ENCODE data around the gene GCNT2. TPM values are rescaled to one million over a fixed set of nuclear protein-coding genes. Genes with fewer than 3 reads are reported as not detected.
"Not testable (repeated sequence)": the region's sequence is repeated elsewhere in the genome, so short reads cannot be mapped to it uniquely, and the experiment has no call there.

The GCNT2 gene
- polyA plus RNA-seq (ENCODE audit: low read depth in 6 of 6): 1 to 10 TPM; 3.7 to 8.9 (median 5.9) TPM

GRCh38 chr6:10521104-10521808, at the start of gene GCNT2:
TSS of gene GCNT2 (plus strand) at chr6:10521351. CDS start at chr6:10528912, 7,561 bp downstream.
- peak within 1 kb of the TSS in 6 of 8 donors; percentile 3 to 82 (median 64) for H3K4me3 Mint-ChIP-seq
- H3K9me3 Mint-ChIP-seq: no peaks in the 10 kb centered on the region
- ATAC-seq (ENCODE audit: low read depth in 2 of 2) (no peak), DNase-seq (no peak)
- H3K4me1 Mint-ChIP-seq: peaks cover 0 to 39% (median 34%) of the 10 kb centered on the region in 3 donors
- no peaks in the 10 kb centered on the region for H3K36me3 Mint-ChIP-seq
- H3K27me3 Mint-ChIP-seq: peaks cover 0 to 5% (median 0%) of the 10 kb centered on the region in 3 donors
- peak within 1 kb of the TSS in 4 of 6 donors; percentile 21 to 90 (median 52) for H3K27ac Mint-ChIP-seq

DNA sequence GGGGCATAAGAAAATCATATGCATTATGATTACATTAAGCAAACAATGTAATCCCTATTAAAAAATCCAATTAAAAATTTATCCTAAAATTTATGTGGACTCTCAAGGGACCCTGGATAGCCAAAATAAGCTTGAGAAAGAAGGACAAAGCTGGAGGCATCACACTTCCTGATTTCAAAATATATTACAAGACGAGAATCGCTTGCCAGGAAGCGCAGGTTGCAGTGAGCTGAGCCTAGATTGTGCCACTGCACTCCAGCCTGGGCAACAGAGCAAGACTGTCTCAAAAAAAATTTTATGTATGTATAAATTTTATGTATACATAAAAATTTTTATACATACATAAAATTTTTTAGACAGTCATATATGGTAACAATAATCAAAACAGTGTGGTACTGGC, 48.5 kb upstream of the GCNT2 start:
- H3K9me3 Mint-ChIP-seq: peaks cover 0 to 11% (median 4%) of the 10 kb centered on the region in 7 donors
- no peaks in the 10 kb centered on the region for H3K4me1 Mint-ChIP-seq
- DNase-seq (no peak), ATAC-seq (ENCODE audit: low read depth in 2 of 2) (no peak)
- H3K36me3 Mint-ChIP-seq: no peaks in the 10 kb centered on the region
- H3K4me3 Mint-ChIP-seq: no peak overlapping the region
- no peak overlapping the region for H3K27ac Mint-ChIP-seq
- peaks cover 22 to 47% (median 45%) of the 10 kb centered on the region in 3 donors for H3K27me3 Mint-ChIP-seq

GRCh38 chr6:10478187-10479040, 42.7 kb upstream of the GCNT2 start:
- Mint-ChIP-seq H3K27ac (peak overlapping the region in 1 of 6 donors; percentile 78), H3K4me1 (no peaks in the 10 kb centered on the region), H3K4me3 (no peak overlapping the region), H3K9me3 (peaks cover 0 to 7% (median 0%) of the 10 kb centered on the region in 7 donors), H3K36me3 (no peaks in the 10 kb centered on the region), H3K27me3 (peaks cover 15 to 44% (median 23%) of the 10 kb centered on the region in 3 donors)
- ATAC-seq (ENCODE audit: low read depth in 2 of 2) (no peak), DNase-seq (peak; percentile 18)

DNA sequence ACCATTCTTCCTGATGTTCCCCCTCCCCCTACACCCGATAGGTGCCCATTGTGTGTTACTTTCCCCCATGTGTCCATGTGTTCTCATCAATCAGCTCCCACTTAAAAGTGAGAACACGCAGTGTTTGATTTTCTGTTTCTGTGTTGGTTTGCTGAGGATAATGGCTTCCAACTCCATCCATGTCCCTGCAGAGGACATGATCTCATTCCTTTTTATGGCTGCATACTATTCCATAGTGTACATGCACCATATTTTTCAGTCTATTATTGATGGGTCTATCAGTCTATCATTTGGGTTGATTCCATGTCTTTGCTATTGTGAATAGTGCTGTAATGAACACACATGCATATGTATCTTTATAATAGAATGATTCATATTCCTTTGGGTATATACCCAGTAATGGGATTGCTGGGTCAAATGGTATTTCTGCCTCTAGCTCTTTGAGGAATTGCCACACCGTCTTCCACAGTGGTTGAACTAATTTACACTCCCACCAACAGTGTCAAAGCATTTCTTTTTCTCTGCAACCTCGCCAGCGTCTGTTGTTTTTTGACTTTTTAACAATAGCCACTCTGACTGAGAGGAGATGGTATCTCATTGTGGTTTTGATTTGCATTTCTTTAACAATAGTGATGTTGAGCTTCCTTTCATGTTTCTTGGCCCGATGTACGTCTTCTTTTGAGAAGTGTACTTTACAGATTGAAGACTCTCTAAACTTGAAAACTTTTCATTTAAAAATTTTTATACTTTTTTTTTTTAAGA, 41.0 kb upstream of the GCNT2 start:
- DNase-seq (no peak), ATAC-seq (ENCODE audit: low read depth in 2 of 2) (no peak)
- Mint-ChIP-seq H3K27ac (no peak overlapping the region), H3K9me3 (peaks cover 0 to 7% (median 0%) of the 10 kb centered on the region in 7 donors), H3K4me1 (no peaks in the 10 kb centered on the region), H3K4me3 (no peak overlapping the region), H3K27me3 (peaks cover 20 to 44% (median 23%) of the 10 kb centered on the region in 3 donors), H3K36me3 (no peaks in the 10 kb centered on the region)

GRCh38 chr6:10481101-10481500, 40.0 kb upstream of the GCNT2 start:
- Mint-ChIP-seq H3K4me1 (no peaks in the 10 kb centered on the region), H3K36me3 (no peaks in the 10 kb centered on the region), H3K27ac (peak overlapping the region in 1 of 6 donors; percentile 45), H3K4me3 (peak overlapping the region in 1 of 8 donors; percentile 1), H3K9me3 (peaks cover 0 to 7% (median 0%) of the 10 kb centered on the region in 7 donors), H3K27me3 (peaks cover 19 to 34% (median 20%) of the 10 kb centered on the region in 3 donors)
- DNase-seq: no peak
- ATAC-seq (ENCODE audit: low read depth in 2 of 2): no peak

- Mint-ChIP-seq H3K4me3 (no peak overlapping the region), H3K9me3 (peaks cover 0 to 8% (median 0%) of the 10 kb centered on the region in 7 donors), H3K36me3 (peaks cover 0 to 6% of the 10 kb centered on the region in 2 donors), H3K4me1 (no peaks in the 10 kb centered on the region), H3K27ac (no peak overlapping the region), H3K27me3 (peaks cover 14 to 37% (median 22%) of the 10 kb centered on the region in 3 donors)
- DNase-seq (no peak), ATAC-seq (ENCODE audit: low read depth in 2 of 2) (no peak)
Measured at GRCh38 chr6:10482636-10483257, 38.4 kb upstream of the GCNT2 start.

GRCh38 chr6:10484912-10485311, 36.2 kb upstream of the GCNT2 start:
- DNase-seq (no peak), ATAC-seq (ENCODE audit: low read depth in 2 of 2) (no peak)
- Mint-ChIP-seq H3K27ac (peak overlapping the region in 1 of 6 donors; percentile 0), H3K36me3 (peaks cover 0 to 6% of the 10 kb centered on the region in 2 donors), H3K9me3 (peaks cover 0 to 14% (median under 1%) of the 10 kb centered on the region in 7 donors), H3K4me1 (no peaks in the 10 kb centered on the region), H3K27me3 (peaks cover 11 to 52% (median 30%) of the 10 kb centered on the region in 3 donors), H3K4me3 (no peak overlapping the region)

DNA sequence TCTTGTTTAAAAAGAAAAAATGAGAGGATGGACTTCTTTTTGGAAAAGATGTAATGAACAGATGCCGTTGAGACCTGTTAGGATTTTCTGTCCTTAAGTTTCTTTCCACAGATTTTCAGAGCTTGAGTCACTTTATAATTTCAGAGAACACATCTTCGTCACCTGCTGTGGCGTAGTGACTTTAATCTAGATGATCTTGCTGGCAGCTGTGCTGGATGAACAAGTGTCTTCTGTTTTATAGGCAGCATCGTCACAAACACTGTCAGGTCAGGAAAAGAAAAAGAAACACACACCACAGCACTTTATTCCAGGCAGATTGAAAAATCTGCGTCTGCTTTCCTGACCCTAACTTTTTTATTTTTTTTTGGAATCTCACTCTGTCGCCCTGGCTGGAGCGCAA, 35.7 kb upstream of the GCNT2 start:
- ATAC-seq (ENCODE audit: low read depth in 2 of 2): no peak
- no peak overlapping the region for H3K27ac Mint-ChIP-seq
- no peak overlapping the region for H3K4me3 Mint-ChIP-seq
- no peak for DNase-seq
- peaks cover 8 to 50% (median 25%) of the 10 kb centered on the region in 3 donors for H3K27me3 Mint-ChIP-seq
- H3K36me3 Mint-ChIP-seq: peaks cover 0 to 6% of the 10 kb centered on the region in 2 donors
- no peaks in the 10 kb centered on the region for H3K4me1 Mint-ChIP-seq
- peaks cover 0 to 14% (median 0%) of the 10 kb centered on the region in 7 donors for H3K9me3 Mint-ChIP-seq

GRCh38 chr6:10486215-10486614, 34.9 kb upstream of the GCNT2 start:
- DNase-seq (no peak), ATAC-seq (ENCODE audit: low read depth in 2 of 2) (no peak)
- H3K36me3 Mint-ChIP-seq: peaks cover 0 to 6% of the 10 kb centered on the region in 2 donors
- H3K4me3 Mint-ChIP-seq: no peak overlapping the region
- H3K4me1 Mint-ChIP-seq: no peaks in the 10 kb centered on the region
- no peak overlapping the region for H3K27ac Mint-ChIP-seq
- H3K27me3 Mint-ChIP-seq: peaks cover 8 to 47% (median 25%) of the 10 kb centered on the region in 3 donors
- peaks cover 0 to 14% (median 0%) of the 10 kb centered on the region in 7 donors for H3K9me3 Mint-ChIP-seq

GRCh38 chr6:10486944-10487588, 34.1 kb upstream of the GCNT2 start:
- not testable (repeated sequence) for DNase-seq; H3K4me3 Mint-ChIP-seq; H3K36me3 Mint-ChIP-seq; ATAC-seq (ENCODE audit: low read depth in 2 of 2); H3K4me1 Mint-ChIP-seq; H3K27ac Mint-ChIP-seq
- Mint-ChIP-seq H3K9me3 (peaks cover 0 to 20% (median under 1%) of the 10 kb centered on the region in 7 donors), H3K27me3 (peaks cover 8 to 43% (median 22%) of the 10 kb centered on the region in 3 donors)

GRCh38 chr6:10487668-10488327, 33.4 kb upstream of the GCNT2 start:
- Mint-ChIP-seq H3K27me3 (peaks cover 8 to 42% (median 20%) of the 10 kb centered on the region in 3 donors), H3K4me1 (no peaks in the 10 kb centered on the region), H3K9me3 (peaks cover 0 to 24% (median 2%) of the 10 kb centered on the region in 7 donors), H3K27ac (no peak overlapping the region), H3K4me3 (peak overlapping the region in 1 of 8 donors; percentile 45), H3K36me3 (peaks cover 0 to 6% of the 10 kb centered on the region in 2 donors)
- DNase-seq (no peak), ATAC-seq (ENCODE audit: low read depth in 2 of 2) (no peak)

- H3K4me3 Mint-ChIP-seq: no peak overlapping the region
- DNase-seq: no peak
- H3K4me1 Mint-ChIP-seq: no peaks in the 10 kb centered on the region
- H3K27me3 Mint-ChIP-seq: peaks cover 23 to 60% (median 28%) of the 10 kb centered on the region in 3 donors
- H3K9me3 Mint-ChIP-seq: peaks cover 0 to 24% (median 2%) of the 10 kb centered on the region in 7 donors
- H3K27ac Mint-ChIP-seq: no peak overlapping the region
- ATAC-seq (ENCODE audit: low read depth in 2 of 2): no peak
- peaks cover 0 to 6% of the 10 kb centered on the region in 2 donors for H3K36me3 Mint-ChIP-seq
Measured at GRCh38 chr6:10491463-10491862, 29.7 kb upstream of the GCNT2 start.

All from naive B cell (primary cell).